Dedifferentiated amniotic fluid mesenchymal stem cell (primary cell): Measurements from ENCODE around the gene SIRT6.
"Not testable (repeated sequence)": the region's sequence is repeated elsewhere in the genome, so short reads cannot be mapped to it uniquely, and the experiment has no call there.

ENCODE experiments used
- DNase-seq: peaks from one replicate; pipeline ENCODE4 v3.0.0-alpha.2; 2016; ENCODE audit errors: extremely low spot score

Gene SIRT6

DNA sequence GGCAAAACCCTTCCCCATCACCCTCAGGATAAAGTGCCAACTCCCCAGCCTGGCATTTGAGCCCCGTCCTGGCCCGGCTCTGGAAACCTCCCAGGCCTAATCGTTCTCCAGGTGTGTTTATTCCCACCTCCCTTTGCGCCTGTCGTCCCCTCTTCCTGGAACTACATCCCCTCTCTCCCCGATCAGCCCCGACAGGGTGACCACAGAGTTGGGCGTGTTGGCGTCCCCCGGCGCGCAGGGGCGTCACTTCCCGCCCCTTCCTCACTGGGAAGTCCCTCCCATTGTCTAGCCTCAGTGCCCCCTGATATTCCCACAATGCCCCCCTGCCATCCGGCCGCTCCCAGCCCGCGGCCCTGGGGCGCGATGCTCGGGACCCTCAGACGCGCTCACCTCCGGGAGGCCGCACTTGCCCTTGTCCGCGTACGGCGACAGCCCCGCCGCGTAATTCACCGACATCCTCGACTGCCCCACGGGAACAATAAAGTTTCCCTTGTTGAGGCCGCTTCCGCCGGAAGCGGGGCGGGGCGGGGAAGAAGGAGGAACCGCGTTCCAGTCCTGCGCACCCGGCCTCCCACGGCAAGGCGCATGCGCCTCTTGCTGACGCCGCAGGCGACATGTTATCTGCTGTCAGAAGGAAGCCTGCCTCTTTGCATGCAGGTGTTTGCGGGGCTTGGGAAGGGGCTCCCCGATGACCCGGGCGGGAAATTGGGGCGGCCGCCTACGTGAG, at the start of gene SIRT6, which contains the start of gene ANKRD24:
Gene SIRT6, minus strand, starts transcription at position 480 of the 727 bp plus-strand sequence. Its CDS starts 24 bp downstream, at position 456.
Gene ANKRD24, plus strand, starts transcription at position 606 of the 727 bp plus-strand sequence. CDS start 3,737 bp downstream, outside the sequence.
- DNase-seq = peak; percentile 93

DNA sequence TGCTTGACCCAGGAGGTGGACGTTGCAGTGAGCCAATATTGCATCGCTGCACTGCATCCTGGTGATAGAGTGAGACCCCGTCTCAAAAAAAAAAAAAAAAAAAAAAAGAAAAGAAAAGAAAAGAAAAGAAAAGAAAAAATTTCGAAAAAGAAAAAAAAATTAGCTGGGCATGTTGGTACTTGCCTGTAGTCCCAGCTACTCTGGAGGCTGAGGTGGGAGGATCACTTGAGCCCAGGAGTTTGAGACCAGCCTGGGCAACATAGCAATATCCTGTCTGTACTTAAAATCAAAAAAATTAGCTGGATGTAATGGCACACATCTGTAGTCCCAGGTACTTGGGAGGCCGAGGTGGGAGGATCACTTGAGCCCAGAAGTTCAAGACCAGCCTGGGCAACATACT, 49.8 kb upstream of the SIRT6 start:
- not testable (repeated sequence) for DNase-seq

DNA sequence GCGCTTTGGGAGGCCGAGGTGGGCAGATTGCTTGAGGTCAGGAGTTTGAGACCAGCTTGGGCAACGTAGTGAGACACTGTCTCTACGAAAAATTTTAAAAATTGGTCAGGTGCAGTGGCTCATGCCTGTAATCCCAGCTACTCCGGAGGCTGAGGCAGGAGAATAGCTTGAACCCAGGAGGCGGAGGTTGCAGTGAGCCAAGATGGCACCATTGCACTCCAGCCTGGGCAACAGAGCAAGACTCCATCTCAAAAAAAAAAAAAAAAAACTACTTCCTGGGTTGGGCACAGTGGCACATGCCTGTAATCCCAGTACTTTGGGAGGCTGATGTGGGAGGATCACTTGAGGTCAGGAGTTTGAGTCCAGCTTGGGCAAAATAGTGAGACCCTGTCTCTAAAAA, 49.2 kb upstream of the SIRT6 start:
- DNase-seq = not testable (repeated sequence)

GRCh38 chr19:4230237-4230636, 47.9 kb upstream of the SIRT6 start:
- not testable (repeated sequence) for DNase-seq

DNA sequence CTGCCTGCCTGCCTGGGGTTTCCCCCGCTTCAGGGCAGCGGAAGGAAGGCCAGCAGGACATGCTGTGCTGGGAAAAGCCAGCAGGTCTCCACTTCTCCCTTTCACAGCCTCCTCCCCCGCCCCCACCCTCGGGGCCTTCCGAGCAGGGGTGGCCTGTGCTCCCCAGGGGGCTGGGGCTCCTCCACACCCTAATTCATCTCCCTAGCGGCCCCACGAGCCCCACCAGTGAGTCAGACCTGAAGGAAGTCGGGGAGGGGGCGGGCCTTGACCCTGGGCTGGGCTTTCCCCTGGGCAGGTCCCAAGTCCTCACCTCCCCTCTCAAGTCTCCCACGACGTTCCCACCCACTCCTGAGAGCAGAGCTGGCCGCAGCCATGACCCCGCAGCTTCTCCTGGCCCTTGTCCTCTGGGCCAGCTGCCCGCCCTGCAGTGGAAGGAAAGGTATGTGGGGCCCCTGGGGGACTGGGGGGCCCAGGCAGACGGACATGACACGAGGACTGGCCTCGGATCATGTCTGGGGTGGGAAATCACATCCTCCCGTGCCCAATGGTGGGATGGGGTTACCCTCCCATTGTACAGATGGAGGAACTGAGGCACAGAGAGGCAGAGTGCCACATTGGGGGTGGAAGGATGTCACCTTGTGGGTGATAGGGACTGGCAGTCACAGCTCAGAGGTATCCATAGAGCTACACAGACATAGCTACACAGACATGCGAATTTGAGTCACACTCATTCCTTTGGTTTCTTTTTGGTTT, 47.0 kb upstream of the SIRT6 start, which contains the start of gene EBI3:
Gene EBI3, plus strand, starts transcription at position 345 of the 753 bp plus-strand sequence. Its CDS starts 28 bp downstream, at position 373.
- DNase-seq = no peak

GRCh38 chr19:4228765-4229178, 46.4 kb upstream of the SIRT6 start:
- no peak for DNase-seq

GRCh38 chr19:4227771-4228170, 45.4 kb upstream of the SIRT6 start:
- DNase-seq = no peak

- no peak for DNase-seq
Measured at GRCh38 chr19:4225885-4226284, 43.5 kb upstream of the SIRT6 start.

DNA sequence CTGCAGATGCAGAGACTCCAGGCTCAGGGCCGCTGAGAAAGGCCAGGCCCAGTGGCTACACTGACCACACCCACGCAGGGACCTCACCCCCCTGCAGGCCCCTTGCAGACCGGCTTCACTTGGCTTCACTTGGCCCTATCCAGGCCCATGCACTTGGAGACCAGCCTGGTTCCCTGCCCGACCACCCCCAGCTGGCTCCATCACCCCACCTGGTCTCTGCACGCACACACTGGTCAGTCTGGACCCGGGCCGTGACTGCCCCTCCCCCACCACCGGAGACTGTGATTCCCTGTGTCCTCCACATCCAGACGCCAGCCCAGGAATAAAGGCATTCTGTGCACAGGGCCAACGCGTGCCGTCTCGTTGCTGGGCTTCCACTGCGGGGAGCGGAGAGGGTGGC, 42.1 kb upstream of the SIRT6 start:
- DNase-seq = no peak

- DNase-seq = no peak
Measured at GRCh38 chr19:4220188-4220587, 37.8 kb upstream of the SIRT6 start.

DNA sequence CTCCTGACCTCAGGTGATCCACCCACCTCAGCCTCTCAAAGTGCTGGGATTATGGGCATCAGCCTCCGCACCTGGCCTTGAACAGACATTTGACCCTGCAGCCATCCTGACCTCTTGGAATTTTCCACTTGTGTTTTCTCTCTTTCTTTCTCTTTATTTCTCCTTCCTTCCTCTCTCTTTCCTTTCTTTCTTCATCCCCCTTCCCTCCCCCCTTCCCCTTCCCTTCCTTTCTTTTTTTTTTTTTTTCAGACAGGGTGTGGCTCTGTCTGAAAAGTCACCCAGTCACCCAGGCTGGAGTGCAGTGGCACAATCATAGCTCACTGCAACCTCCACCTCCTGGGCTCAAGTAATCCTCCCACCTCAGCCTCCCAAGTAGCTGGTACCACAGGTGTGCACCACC, 36.2 kb upstream of the SIRT6 start:
- DNase-seq = not testable (repeated sequence)

- DNase-seq = no peak
Measured at GRCh38 chr19:4217429-4218264, 35.3 kb upstream of the SIRT6 start.

- DNase-seq = no peak
Measured at GRCh38 chr19:4216846-4217245, 34.5 kb upstream of the SIRT6 start.

DNA sequence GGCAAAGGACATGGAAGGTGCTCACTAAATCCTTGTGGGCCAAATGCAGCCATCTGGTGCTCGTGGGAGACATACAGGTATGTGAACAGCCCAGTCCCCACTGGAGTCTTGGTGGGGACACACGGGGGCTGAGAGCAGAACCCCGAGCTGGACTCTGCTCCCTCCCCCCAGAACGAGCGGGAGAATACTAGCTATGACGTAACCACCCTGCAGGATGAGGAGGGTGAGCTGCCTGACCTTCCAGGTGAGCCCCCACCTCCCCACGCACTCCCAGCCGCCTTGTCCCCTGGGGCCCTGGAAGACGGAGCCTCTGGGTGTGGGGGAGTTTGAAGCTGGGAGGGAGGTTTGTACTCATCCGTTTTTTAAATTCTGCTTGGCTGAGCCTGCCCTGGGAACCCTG, 33.4 kb upstream of the SIRT6 start:
- no peak for DNase-seq

DNA sequence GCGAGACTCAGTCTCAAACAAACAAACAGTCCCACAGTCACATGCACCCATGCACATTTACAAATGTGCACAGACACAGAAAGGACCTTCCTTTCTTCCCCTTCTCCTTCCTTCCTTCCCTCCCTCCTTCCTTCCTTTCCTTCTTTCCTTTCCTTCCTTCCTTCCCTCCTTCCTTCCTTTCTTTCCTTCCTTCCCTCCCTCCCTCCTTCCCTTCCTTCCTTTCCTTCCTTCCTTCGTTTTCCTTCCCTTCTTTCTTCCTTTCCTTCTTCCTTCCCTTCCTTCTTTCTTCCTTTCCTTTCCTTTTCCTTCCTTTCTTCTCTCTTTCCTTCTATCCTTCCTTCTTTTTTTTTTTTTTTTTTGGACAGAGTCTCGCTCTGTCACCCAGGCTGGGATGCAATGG, 30.8 kb upstream of the SIRT6 start:
- no peak for DNase-seq

- no peak for DNase-seq
Measured at GRCh38 chr19:4210166-4210731, 27.9 kb upstream of the SIRT6 start.

DNA sequence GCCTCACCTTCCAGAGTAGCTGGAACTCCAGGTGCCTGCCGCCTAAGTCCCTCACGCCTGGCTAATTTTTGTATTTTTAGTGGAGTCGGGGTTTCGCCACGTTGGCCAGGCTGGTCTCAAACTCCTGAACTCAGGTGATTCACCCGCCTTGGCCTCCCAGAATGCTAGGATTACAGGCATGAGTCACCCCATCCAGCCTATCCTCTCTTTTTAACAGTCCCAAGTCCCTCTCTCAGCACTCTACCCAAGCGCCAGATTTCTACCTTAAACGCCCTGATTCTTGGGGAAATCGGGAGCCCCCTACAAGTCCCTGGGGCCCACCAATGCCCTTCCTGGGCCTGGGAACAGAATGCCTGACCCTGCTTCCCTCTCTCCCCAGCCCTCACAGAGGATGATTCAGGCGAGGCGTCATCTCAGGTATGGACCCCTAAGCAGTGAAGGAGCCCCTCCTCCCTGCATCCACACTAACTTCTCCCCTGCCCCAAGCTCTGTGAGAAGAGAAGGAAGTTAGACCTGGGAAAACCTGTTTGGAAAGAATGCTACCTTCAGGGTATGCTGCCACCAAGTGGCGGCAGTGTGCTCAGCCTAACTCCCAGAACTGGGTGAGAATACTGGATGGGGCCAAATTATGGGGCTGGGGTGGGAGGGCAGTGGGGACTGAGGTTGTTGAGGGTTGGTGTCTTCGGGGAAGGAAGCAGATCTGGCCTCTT, 26.2 kb upstream of the SIRT6 start:
- no peak for DNase-seq

DNA sequence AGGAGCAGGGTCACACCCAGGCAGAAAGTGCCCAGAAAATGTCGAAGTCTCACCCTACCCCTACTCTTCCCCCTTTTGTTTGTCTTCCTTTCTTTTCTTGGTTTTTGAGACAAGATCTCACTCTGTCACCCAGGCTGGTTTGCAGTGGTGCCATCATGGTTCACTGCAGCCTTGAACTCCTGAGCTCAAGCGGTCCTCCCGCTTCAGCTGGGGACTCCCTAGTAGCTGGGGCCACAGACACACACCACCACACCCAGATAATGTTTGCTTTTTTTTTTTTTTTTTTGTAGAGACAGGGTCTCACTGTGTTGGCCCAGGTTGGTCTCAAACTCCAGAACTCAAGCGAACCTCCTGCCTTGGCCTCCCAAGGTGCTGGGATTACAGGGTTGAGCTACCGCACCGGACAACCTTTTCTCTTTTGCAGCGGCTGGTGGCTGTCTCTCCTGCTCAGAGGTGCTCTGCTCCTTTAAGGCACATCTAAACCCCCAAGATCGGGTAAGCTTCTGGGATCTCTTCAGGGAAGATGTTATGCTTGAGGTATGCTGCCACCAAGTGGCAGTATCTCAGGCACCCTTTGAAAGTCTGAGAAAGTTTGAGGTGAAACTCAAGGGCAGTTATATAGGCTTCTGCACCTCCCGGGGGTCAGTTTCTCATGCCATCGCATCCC, 24.6 kb upstream of the SIRT6 start:
- DNase-seq = no peak

DNA sequence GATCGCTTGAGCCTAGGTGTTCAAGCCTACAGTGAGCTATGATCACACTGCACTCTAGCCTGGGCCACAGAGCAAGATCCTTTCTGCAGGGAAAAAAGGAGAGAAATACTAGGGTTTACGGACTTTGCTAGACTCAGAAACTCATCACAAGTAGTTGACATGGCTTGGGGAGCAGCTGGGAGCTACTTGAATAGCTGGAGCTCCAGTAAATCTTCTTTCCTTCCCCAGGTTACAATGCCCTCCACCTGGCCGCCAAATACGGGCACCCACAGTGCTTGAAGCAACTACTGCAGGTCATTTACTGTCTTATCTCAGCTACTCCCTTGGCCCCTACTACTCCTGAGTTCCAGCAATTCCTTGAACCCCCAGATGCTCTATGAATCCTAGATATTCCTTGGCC, 19.4 kb upstream of the SIRT6 start:
- DNase-seq = no peak

DNA sequence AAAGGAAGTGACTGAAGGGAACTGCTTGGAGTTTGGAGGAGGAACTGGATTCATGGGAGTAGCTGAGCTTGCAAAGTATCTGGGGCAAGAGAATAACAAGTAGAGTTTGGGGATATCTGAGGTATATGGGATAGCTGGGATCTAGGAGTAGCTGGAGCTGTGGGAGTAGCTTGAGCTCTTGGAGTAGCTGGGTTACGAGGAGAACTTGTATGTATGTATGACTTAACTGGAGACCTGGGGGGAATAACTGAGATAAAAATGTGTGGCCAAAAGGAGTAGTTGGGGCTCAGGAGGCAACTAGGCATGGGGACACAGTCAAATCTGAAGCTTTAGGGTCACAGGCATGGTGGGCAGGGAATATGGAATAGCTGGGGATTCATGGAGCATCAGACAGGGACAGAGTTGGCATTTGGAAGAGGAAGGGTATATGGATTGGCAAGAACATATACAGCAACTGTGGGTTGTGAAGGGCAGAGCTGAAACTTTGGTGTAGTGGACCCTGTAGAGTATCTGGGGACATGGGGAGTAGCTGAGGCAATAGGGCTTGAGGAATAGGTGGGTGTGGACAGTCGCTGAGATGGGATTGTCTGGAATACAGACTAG, 18.7 kb upstream of the SIRT6 start:
- no peak for DNase-seq
